Skeletal muscle tissue (tissue), 4 donors: ENCODE measurements around the gene MINAR1. TPM values are rescaled to one million over a fixed set of nuclear protein-coding genes. Genes with fewer than 3 reads are reported as not detected.

Experiments
- H3K27ac ChIP-seq: one replicate; pipeline ENCODE4 v1.7.0; 2013; ENCODE audit warnings: mild to moderate bottlenecking, low read depth, low read length, inconsistent platforms
- H3K27me3 ChIP-seq, 3 donors: one replicate each; pipeline ENCODE4 v1.7.0; 2013; ENCODE audit warnings: low read length in 3 of 3; ENCODE audit not compliant: control insufficient read depth in 3 of 3, insufficient read depth in 3 of 3
- H3K36me3 ChIP-seq, 3 donors: one replicate each; pipeline ENCODE4 v1.7.0; 2013; ENCODE audit warnings: low read length in 3 of 3; ENCODE audit not compliant: control insufficient read depth in 3 of 3, insufficient read depth in 3 of 3
- H3K4me1 ChIP-seq, 3 donors: one replicate each; pipeline ENCODE4 v1.7.0; 2013; ENCODE audit warnings: low read length in 3 of 3, mild to moderate bottlenecking in 3 of 3; ENCODE audit not compliant: control insufficient read depth in 3 of 3, insufficient read depth in 3 of 3
- H3K4me3 ChIP-seq, 3 donors: one replicate each; pipeline ENCODE4 v1.7.0; 2013; ENCODE audit warnings: low read length in 3 of 3
- H3K9ac ChIP-seq, 3 donors: one replicate each; pipeline ENCODE4 v1.7.0; 2013; ENCODE audit warnings: low read length in 3 of 3, mild to moderate bottlenecking in 3 of 3, moderate library complexity in 2 of 3, low read depth in 1 of 3
- H3K9me3 ChIP-seq, 3 donors: one replicate each; pipeline ENCODE4 v1.7.0; 2013; ENCODE audit warnings: low read length in 3 of 3; ENCODE audit not compliant: control insufficient read depth in 3 of 3
- total RNA-seq: library from RNA; depleted of rRNA; stranded (reverse); fragments of >200 nt; gene quantifications from one replicate; pipeline ENCODE4 v1.2.3, GENCODE V29; 2014
- donor health status: Osteomylitis.

The MINAR1 gene
- total RNA-seq, 1 donor from 2014 or later, result 1.6 TPM

DNA sequence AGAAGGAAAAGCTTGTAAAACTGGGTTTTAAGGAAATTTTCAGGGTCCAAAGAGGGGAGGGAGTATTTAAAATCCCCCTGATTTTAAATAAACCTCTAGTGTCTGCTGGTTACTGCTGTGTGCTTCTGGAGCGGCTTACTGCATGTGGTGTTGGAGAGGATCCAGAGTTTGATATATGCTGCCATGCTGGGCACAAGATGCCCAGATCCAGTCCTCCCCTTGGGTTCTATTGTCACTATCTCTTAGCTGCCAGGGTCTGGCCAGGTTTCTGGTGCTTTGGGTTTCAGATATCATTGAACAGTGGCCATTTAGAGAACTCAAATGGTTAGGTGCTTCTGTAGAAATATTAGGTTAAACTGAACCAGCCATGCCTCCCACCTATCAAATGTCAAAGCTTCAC is 27.5 kb downstream of the MINAR1 start:
- H3K27me3 ChIP-seq, result peaks cover 0 to 7% (median 0%) of the 10 kb centered on the region in 3 donors
- H3K36me3 ChIP-seq, result no peaks in the 10 kb centered on the region

DNA sequence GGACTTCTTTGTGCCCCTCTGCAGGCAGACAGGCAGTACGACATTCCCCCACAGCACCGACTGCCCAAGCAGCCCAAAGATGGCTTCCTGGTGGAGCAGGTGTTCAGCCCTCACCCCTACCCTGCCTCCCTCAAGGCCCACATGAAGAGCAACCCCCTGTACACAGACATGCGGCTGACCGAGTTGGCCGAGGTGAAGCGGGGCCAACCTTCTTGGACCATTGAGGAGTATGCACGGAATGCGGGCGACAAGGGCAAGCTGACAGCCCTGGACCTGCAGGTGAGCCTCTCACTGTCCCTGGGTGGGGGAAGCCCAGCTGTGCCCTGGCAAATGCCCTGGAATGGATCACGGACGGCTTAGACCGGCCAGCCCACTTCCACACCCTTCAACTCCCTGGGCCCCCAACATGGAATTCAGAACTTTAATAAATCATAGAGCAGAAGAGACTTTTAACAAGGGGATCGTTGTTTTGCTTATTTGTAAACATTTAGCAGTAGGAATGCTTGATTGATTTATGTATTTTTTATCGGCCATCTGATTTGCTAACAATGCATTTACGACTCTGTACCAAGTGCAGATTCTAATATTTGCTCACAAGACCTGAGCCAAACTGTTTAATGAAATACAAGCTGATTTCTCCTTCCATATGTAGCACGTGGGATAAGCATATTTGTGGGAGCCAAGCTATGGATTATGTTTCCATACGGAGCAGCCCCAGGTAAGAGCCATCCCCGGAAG is 31.1 kb downstream of the MINAR1 start:
- Histone ChIP-seq H3K27me3 (no peaks in the 10 kb centered on the region), H3K9ac (no peak overlapping the region), H3K9me3 (no peaks in the 10 kb centered on the region), H3K4me3 (no peak overlapping the region), H3K36me3 (no peaks in the 10 kb centered on the region), H3K27ac (no peak overlapping the region), H3K4me1 (no peaks in the 10 kb centered on the region)

More for the DNA sequence above, 27.5 kb downstream of the MINAR1 start:
- Histone ChIP-seq H3K9me3 (no peaks in the 10 kb centered on the region), H3K4me1 (no peaks in the 10 kb centered on the region), H3K4me3 (no peak overlapping the region), H3K9ac (no peak overlapping the region), H3K27ac (no peak overlapping the region)

DNA sequence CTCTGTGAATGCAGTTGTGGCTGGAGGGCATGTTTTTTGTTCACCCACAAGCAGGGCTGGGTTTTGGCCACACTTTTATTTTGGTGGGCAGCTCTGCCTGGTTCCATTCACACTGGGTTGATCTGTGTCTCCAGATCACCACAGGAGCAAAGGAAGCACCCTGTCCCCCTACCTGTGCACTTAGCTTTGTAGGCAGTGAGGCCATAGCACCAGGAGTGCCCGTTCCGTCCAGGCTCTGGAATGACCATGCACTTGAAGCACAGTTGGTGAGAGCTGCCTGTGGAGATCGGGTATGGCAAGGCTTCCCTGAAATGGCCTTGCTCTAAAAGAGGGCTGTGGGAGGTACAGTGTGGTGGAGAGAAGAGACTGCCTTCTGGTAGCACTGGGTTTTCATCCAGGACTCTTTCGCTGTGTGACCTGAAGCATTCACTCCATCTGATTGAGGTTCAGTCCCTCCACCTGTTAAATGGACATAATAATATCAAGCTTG is 31.7 kb downstream of the MINAR1 start:
- Histone ChIP-seq H3K9me3 (no peaks in the 10 kb centered on the region), H3K27ac (no peak overlapping the region), H3K27me3 (no peaks in the 10 kb centered on the region), H3K36me3 (no peaks in the 10 kb centered on the region), H3K4me1 (no peaks in the 10 kb centered on the region), H3K9ac (no peak overlapping the region), H3K4me3 (no peak overlapping the region)

DNA sequence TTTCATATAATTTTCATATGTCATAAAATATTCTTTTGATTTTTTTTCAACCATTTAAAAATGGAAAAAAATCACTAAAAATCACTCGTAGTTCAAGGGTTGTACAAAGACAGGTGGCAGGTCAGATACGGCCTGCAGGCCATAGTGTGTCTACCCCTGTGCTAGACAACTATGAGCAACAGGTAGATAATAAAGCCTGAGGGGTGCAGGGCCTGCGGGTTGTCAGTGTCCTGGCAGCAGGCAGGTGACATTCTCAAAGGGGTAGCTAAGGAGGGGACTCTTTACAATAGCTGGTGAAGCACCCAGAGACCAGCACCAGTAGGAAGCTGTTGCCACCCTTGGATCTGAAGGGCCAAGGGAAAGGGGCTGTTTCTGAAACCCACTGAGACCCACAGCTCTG is 34.4 kb downstream of the MINAR1 start:
- Histone ChIP-seq H3K9ac (no peak overlapping the region), H3K27ac (no peak overlapping the region), H3K27me3 (no peaks in the 10 kb centered on the region), H3K4me3 (no peak overlapping the region), H3K36me3 (no peaks in the 10 kb centered on the region), H3K4me1 (no peaks in the 10 kb centered on the region), H3K9me3 (no peaks in the 10 kb centered on the region)

DNA sequence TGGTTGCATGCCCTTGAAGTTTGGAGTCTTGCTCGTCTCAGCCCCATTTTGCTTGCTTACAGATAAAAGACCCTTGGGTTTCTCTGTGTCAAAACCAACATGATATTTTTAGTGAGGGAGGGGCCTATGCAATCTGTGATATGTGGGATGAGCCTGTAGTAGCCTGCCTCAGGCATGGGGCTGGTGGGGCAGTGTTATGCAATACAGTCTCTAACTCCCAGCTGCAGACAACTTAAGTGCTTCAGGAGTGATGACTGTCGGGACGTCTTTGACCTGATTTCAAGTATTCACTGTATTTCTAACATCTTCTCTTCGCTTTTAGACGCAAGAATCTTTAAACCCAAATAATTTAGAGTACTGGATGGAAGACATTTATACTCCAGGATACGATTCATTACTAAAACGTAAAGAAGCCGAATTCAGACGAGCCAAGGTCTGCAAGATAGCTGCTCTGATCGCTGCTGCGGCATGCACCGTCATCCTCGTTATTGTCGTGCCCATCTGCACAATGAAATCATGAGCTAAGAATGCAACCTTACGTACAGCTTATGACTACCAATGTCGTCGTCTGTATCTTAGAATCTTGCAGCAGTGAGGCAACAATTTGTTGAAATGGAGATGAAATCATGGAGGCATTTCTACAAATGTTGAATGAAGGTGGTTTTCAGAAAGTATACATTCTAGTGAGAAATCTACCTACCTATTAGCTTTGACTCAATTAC is 35.9 kb downstream of the MINAR1 start:
- Histone ChIP-seq H3K9me3 (no peaks in the 10 kb centered on the region), H3K36me3 (no peaks in the 10 kb centered on the region), H3K27me3 (no peaks in the 10 kb centered on the region), H3K4me1 (no peaks in the 10 kb centered on the region), H3K27ac (no peak overlapping the region), H3K4me3 (no peak overlapping the region), H3K9ac (no peak overlapping the region)

DNA sequence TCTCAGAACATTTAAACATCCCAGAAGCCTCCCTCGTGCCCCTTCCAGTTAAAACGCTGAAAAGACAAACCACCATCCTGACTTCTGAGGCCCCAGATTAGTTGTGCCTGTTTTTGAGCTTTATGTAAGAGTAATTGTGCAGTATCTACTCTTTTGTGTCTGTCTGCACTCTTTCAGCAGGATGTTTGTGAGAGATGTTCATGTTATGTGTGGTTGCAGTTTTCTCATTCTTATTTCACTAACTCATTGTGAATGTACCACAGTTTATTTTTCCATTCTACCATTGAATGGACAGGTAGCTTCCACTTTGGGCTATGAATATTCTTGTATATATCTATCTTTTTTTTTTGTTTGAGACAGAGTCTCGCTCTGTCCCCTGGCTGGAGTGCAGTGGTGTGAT is 40.3 kb downstream of the MINAR1 start:
- no peaks in the 10 kb centered on the region for H3K36me3 ChIP-seq
- H3K9me3 ChIP-seq, result no peaks in the 10 kb centered on the region
- no peaks in the 10 kb centered on the region for H3K27me3 ChIP-seq
- no peak overlapping the region for H3K4me3 ChIP-seq
- H3K4me1 ChIP-seq, result no peaks in the 10 kb centered on the region
- no peak overlapping the region for H3K27ac ChIP-seq
- H3K9ac ChIP-seq, result no peak overlapping the region

DNA sequence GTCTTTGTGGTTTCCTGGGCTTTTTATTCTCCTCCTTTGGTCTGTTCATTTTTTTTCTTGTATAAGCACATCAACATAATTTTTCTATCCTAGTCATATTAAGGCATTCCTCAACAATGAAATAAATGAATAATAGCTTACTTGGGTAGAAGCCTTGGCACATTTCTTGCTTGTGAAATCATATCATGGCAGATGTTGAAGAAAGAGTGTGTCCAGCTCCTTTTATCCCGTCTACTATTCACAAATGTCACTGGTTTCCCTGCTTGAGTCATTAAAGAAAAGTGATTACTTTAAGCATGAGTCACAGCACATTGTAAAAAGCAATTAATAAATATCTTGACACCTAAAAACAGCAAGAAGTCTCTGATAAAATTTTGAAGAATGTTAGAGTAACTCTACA is 42.1 kb downstream of the MINAR1 start:
- no peaks in the 10 kb centered on the region for H3K4me1 ChIP-seq
- no peaks in the 10 kb centered on the region for H3K36me3 ChIP-seq
- H3K27me3 ChIP-seq, result peaks cover 0 to 2% (median 0%) of the 10 kb centered on the region in 3 donors
- no peaks in the 10 kb centered on the region for H3K9me3 ChIP-seq
- H3K9ac ChIP-seq, result no peak overlapping the region
- no peak overlapping the region for H3K27ac ChIP-seq
- H3K4me3 ChIP-seq, result no peak overlapping the region

DNA sequence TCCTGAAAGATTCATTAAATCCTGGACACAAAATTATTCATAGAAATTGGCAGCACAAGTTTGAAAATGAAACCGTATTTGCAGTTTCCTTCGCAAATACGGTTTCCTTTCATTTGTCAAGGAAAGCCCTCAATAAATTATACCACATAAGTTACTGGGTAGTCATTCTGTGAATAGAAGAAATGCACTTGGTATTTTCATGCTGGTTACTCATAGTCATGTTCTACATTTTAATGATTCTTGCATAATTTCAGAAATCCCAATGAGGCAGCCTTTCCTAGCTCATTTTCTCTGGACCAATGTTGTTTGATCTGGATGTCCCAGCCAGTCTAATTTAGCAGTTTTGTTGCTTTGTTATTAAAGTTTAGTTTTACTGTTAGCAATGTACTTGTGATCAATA is 43.2 kb downstream of the MINAR1 start:
- no peaks in the 10 kb centered on the region for H3K9me3 ChIP-seq
- no peak overlapping the region for H3K9ac ChIP-seq
- no peaks in the 10 kb centered on the region for H3K36me3 ChIP-seq
- no peak overlapping the region for H3K4me3 ChIP-seq
- H3K27ac ChIP-seq, result no peak overlapping the region
- no peaks in the 10 kb centered on the region for H3K4me1 ChIP-seq
- H3K27me3 ChIP-seq, result peaks cover 0 to 2% (median 0%) of the 10 kb centered on the region in 3 donors

DNA sequence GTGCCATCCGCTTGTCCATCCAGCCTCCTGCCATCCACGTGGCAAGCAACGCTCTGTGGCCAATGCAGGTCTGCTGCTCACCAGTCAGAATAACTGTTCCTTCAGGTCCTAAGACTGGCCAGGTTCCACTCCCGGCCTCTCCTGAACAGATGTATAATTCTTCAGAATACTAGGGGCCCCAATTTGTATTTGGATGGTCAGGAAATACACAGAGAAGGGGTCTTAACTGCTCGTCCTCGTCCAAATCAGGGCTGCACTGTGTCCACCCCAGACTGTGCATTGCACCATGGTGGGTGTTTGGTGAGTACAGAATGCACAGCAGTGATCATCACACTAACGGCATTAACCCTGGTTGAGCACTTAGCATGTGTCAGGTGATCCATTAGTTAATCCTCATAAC is 46.0 kb downstream of the MINAR1 start:
- H3K27ac ChIP-seq, result no peak overlapping the region
- no peaks in the 10 kb centered on the region for H3K4me1 ChIP-seq
- no peaks in the 10 kb centered on the region for H3K9me3 ChIP-seq

DNA sequence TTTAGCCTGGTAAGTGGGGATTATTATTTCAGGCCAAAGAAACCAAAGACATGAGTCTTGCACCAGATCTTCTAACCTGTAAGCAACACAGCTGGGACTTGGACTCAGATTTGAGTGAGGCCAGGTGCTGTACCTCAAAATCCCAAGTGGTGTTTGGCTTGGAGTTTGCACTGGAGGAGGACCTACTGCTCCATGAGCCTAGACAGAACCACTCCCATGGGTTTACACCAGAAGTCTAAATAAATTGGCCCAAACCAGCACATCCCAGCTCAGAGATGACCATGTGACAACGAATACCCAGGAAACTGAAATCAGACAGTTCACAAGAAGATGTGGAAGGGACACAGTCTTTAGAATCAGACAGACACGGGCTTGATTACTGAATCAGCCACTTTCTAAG is 47.5 kb downstream of the MINAR1 start:
- no peaks in the 10 kb centered on the region for H3K36me3 ChIP-seq
- no peak overlapping the region for H3K9ac ChIP-seq
- no peak overlapping the region for H3K4me3 ChIP-seq
- peaks cover 0 to 2% (median 0%) of the 10 kb centered on the region in 3 donors for H3K27me3 ChIP-seq
- no peaks in the 10 kb centered on the region for H3K9me3 ChIP-seq
- H3K27ac ChIP-seq, result no peak overlapping the region
- H3K4me1 ChIP-seq, result no peaks in the 10 kb centered on the region

More for the DNA sequence above, 46.0 kb downstream of the MINAR1 start:
- H3K9ac ChIP-seq, result no peak overlapping the region
- no peak overlapping the region for H3K4me3 ChIP-seq
- no peaks in the 10 kb centered on the region for H3K36me3 ChIP-seq
- H3K27me3 ChIP-seq, result peaks cover 0 to 2% (median 0%) of the 10 kb centered on the region in 3 donors
